GM21529 (cell line): ENCODE data around the gene TTC28.

Experiments used
- ATAC-seq: cut with Tn5 transposase; IDR thresholded peaks from one replicate; pipeline ENCODE4 v1.9.1; 2021; ENCODE audit not compliant: unreplicated experiment

TTC28 gene

GRCh38 chr22:28029201-28029948 lies 650.3 kb downstream of the TTC28 start:
- ATAC-seq = no peak

GRCh38 chr22:28027453-28028448 lies 651.9 kb downstream of the TTC28 start:
- no peak for ATAC-seq

- no peak for ATAC-seq
Measured at GRCh38 chr22:28025866-28026575, 653.6 kb downstream of the TTC28 start.

GRCh38 chr22:28025333-28025732 lies 654.3 kb downstream of the TTC28 start:
- no peak for ATAC-seq

GRCh38 chr22:28024422-28024888 lies 655.2 kb downstream of the TTC28 start:
- ATAC-seq = no peak

- ATAC-seq = no peak
Measured at GRCh38 chr22:28023774-28024173, 655.9 kb downstream of the TTC28 start.

GRCh38 chr22:28023036-28023435 lies 656.6 kb downstream of the TTC28 start:
- no peak for ATAC-seq

GRCh38 chr22:28021998-28022660 lies 657.5 kb downstream of the TTC28 start:
- no peak for ATAC-seq

- ATAC-seq = no peak
Measured at GRCh38 chr22:28021116-28021997, 658.3 kb downstream of the TTC28 start.

GRCh38 chr22:28019881-28020861 lies 659.5 kb downstream of the TTC28 start:
- ATAC-seq = no peak

- ATAC-seq = no peak
Measured at GRCh38 chr22:28019360-28019759, 660.3 kb downstream of the TTC28 start.

- no peak for ATAC-seq
Measured at GRCh38 chr22:28018461-28018927, 661.1 kb downstream of the TTC28 start.

- ATAC-seq = no peak
Measured at GRCh38 chr22:28017859-28018258, 661.8 kb downstream of the TTC28 start.

- no peak for ATAC-seq
Measured at GRCh38 chr22:28017558-28017820, 662.2 kb downstream of the TTC28 start.

- no peak for ATAC-seq
Measured at GRCh38 chr22:28016781-28017557, 662.7 kb downstream of the TTC28 start.

- no peak for ATAC-seq
Measured at GRCh38 chr22:28015676-28016601, 663.7 kb downstream of the TTC28 start.

- no peak for ATAC-seq
Measured at GRCh38 chr22:28015046-28015425, 664.6 kb downstream of the TTC28 start.
